Left cardiac atrium (tissue), 4 donors: ENCODE results near the gene MYO1E. TPM values are rescaled to one million over a fixed set of nuclear protein-coding genes. Genes with fewer than 3 reads are reported as not detected.

Experiments
- ATAC-seq, 2 donors: fragments of 200-7000 bp; cut with Tn5 transposase; one replicate each; pipeline ENCODE4 v1.9.1; 2020; ENCODE audit warnings: mild to moderate bottlenecking in 2 of 2, moderate library complexity in 2 of 2
- DNase-seq: peaks from one replicate; pipeline ENCODE4 v3.0.0-alpha.2; 2020
- intact Hi-C, 2 donors: fragments of 100-400 bp; cut with DNase I; formaldehyde crosslinking; loops; one replicate each; pipeline versions ENCODE4 v1.14.1 to v1.15.1; 2022 to 2023
- total RNA-seq, 2 donors: library from RNA; stranded (reverse); fragmentation: NEBNext Ultra II Directional; extraction: Animal tissue kit (Norgen Biotek cat#: 25700); gene quantifications; one replicate each; pipeline ENCODE4 v1.2.1, GENCODE V29; 2021
- donor health status: DM: no; HTN: yes; CAD: no.
- donor health status: DM: no; HTN: yes; CAD: no; lungs with severe emphysema.
- donor health status: DM: yes; HTN: yes; CAD: no.
- donor health status: Dilated cardiomyopathy.

MYO1E gene
- total RNA-seq, 2 donors from 2014 or later = 32.1 to 49.5 TPM

- no peak for ATAC-seq
- intact Hi-C loops = no loop called here
- no peak for DNase-seq
These were observed 40.7 kb downstream of the MYO1E start for GRCh38 chr15:59332009-59332408.

GRCh38 chr15:59330649-59331048 lies 42.0 kb downstream of the MYO1E start:
- DNase-seq = no peak
- ATAC-seq = no peak
- intact Hi-C loops = no loop called here

- ATAC-seq (peak; percentile 44 to 68), DNase-seq (no peak)
These were observed 42.9 kb downstream of the MYO1E start for GRCh38 chr15:59329570-59330350.

GRCh38 chr15:59329091-59329490 lies 43.6 kb downstream of the MYO1E start:
- no peak for DNase-seq
- intact Hi-C loops = no loop called here
- ATAC-seq = no peak

More at GRCh38 chr15:59329570-59330350, 42.9 kb downstream of the MYO1E start:
- intact Hi-C loops = no loop called here

DNA sequence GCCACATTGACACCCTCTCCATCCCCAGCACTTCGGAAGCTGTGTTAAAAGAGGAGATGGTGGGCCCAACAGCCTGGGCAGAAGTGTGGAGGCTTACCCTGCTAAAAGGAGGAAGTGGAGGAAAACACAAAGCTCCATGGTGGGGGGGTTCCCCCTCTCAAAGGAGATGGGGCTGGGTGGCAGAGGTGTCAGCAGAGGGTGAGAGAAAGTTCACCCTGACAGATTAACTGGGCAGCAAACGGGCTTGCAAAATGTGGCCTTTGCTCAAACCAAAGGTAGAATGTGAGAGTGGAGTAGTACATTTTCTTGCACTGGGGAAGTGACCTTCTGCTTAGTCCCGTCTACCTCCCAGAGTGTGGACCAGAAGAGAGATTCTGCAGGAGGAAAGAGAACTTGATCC lies 44.7 kb downstream of the MYO1E start:
- intact Hi-C loops = no loop called here
- ATAC-seq (no peak), DNase-seq (no peak)

DNA sequence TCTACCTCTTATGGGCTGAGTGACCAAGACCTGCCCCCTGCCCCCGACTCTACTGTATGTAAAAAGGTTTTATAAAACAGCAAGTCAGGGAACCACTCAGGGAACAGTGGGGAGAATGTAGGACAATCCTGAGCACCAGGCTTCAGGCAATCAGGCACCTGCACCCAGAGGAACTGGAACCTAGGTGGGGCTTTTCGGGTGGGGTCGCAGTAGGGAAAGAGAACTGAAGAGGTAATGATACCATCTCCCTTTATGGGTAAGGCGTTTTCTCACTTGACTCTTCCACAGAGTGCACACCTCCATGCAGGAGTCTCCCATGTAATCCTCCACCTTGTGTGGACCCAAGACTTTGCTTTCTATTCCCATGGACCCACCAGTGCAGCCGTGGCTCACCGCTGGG lies 45.8 kb downstream of the MYO1E start:
- ATAC-seq (no peak), DNase-seq (no peak)
- intact Hi-C loops = no loop called here

DNA sequence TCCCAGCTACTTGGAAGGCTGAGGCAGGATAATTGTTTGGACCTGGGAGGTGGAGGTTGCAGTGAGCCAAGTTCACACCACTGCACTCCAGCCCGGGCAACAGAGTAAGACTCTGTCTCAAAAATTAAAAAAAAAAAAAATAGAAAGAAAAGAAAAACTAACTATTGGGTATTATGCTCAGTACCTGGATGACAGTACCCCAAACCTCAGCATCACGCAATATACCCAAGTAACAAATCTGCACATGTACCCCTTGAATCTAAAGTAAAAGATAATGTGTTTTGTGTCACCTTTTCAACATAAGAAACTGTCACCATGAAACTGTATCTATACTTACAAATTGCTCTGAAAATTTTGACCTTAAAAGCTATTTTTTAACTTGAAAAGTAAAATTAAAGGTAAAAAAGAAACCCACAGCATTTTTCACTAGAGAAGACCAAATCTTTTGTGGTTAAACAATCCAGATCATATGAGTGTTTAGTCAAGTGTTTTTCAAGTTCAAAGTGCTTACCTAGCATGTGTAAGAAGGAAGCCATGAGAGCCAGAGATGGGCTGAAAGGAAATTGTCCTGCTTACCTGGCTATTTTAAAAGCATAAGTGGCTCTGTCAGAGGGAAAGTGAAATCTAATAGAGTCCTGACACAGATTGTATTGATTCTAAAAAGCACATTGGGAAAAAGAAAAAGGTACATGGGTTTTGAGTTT lies 50.5 kb downstream of the MYO1E start:
- intact Hi-C loops = no loop called here
- DNase-seq (no peak), ATAC-seq (no peak)

DNA sequence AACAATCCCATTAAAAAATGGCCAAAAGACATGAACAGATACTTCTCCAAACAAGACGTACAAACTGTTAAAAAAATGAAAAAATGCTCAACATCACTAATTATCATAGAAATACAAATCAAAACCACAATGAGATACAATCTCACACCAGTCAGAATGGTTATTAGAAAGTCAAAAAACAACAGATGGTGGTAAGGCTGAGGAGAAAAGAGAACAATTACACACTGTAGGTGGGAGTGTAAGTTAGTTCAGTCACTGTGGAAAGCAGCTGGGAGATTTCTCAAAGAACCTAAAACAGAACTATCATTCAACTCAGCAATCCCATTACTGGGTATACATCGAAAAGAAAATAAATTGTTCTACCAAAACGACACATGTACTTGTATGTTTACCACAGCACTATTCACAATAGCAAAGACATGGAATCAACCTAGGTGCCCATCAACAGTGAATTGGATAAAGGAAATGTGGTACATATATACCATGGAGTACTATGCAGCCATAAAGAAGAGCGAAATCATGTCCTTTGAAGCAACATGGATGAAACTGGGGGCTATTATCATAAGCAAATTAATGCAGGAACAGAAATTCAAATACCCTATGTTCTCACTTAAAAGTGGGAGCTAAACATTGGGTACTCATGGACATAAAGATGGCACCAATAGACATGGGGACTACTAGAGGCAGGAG lies 51.5 kb downstream of the MYO1E start:
- ATAC-seq (no peak), DNase-seq (no peak)
- intact Hi-C loops = no loop called here

DNA sequence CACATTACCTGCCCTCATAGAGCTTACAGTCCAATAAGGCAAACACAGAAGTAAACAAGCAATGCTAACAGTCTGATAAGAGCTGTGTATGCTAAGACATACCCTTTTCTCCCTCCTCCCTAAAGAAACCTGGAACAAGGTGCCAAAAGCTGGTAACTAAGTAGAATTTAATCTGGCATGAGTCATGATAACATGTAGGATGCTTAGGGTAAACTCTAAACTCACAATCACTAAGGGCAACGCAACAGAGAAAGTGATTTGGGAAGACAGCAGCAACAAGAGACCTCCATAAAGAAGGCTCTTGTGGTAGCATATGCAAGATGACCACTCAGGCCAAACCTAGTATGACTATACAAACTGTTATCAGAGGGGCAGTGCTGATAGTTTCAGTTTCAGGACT lies 55.5 kb downstream of the MYO1E start:
- DNase-seq (no peak), ATAC-seq (no peak)
- intact Hi-C loops = no loop called here

DNA sequence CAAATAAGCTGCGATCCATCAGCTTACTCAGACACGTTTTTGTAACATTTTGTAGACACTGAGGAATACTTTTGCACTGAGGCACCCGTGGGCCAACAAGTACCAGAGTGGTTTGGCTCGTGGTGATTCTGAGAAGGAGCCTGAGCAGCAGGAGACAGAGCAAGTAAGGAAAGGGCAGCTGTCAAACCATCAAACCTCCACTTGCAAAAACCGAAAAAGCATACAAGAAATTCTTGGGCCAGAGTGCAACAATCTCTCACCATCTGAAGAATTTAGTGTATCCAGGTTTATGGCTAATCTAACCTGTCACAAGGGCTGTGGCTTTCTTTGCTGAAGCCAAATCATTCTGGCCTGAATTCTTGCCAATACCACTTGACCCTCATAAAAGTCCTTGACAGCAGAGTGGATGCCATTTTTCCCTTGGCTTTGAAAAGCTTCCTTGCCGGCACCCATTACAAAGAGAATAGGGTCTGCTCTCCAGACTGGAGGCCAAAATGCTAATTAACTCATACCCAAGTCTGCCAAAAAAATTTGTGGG lies 56.7 kb downstream of the MYO1E start:
- DNase-seq = no peak
- ATAC-seq = peak; percentile 30 to 46
- intact Hi-C loops = no loop called here

DNA sequence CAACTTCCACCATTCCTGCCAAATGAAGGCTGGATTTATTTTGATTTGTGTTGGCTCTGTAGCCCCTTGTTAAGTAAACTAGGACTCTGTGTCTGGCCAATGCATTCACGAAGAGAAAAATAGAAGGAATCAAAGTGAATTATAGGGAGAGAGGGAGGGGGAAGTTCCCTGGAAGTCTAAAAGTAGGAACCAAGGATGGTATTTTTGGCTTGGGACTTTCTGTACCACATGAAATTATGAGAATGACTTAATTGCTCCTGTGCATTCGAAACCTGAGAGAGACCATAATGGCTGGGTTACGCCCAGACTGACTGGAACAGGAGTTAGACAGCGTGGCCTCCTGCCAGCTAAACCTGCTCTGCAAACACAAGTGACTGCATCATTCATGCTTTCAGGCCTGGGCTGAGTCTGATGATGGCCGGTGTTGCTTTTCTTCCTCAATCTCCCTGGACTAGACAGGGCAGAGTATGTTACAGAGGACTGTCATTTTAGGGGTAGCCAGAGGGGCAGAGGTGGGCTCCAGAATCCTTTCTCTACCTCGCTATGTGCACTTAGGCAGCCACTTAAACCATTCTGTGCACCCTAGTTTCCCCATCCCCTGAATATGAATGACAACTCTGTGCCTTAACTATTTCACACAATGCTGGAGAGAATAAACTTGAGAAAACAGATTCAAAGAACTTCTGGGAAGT lies 58.9 kb downstream of the MYO1E start:
- intact Hi-C loops = no loop called here
- DNase-seq (peak; percentile 66), ATAC-seq (peak; percentile 29 to 67)

- intact Hi-C loops = no loop called here
- no peak for DNase-seq
- ATAC-seq = no peak
These were observed 60.5 kb downstream of the MYO1E start for GRCh38 chr15:59312205-59312604.

DNA sequence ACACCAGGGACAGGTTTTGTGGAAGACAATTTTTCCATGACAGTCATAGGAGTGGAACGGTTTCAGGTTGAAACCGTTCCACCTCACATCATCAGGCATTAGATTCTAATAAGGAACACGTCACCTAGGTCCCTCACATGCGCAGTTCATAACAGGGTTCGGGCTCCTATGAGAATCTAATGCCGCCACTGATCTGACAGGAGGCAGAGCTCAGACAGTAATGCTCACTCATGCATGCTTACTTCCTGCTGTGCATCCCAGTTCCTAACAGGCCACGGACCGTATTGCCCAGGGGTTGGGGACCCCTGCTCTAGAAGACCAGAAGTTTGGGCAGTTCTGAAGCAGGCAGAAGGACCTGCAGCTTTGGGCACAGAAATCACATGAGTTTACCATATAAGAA lies 61.5 kb downstream of the MYO1E start:
- ATAC-seq = no peak
- DNase-seq = no peak
- intact Hi-C loops = no loop called here

- no peak for ATAC-seq
- intact Hi-C loops = no loop called here
- DNase-seq = no peak
These were observed 63.3 kb downstream of the MYO1E start for GRCh38 chr15:59309405-59309804.

DNA sequence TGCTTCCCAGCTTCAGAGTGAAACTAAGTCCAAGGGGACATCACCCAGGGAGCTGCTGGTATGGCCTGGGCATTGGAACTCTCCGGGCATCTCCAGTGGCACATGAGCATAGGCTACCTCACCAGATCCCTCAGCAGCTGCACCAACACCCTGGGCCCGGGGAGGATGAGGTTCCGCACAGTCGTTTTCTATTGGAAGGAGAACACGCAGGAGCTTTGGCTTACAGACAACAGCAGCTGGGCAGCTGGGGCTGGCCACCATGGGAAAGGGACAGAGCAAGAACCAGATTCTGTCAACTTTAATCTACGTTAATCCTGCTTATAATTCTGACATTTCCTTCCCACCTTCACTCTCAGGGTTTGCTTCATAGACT lies 65.5 kb downstream of the MYO1E start:
- ATAC-seq = no peak
- DNase-seq = no peak
- intact Hi-C loops = no loop called here

GRCh38 chr15:59306520-59307164 lies 66.0 kb downstream of the MYO1E start:
- ATAC-seq (no peak), DNase-seq (no peak)
- intact Hi-C loops = no loop called here

GRCh38 chr15:59304807-59305206 lies 67.9 kb downstream of the MYO1E start:
- intact Hi-C loops = no loop called here
- no peak for DNase-seq
- ATAC-seq = no peak

GRCh38 chr15:59304034-59304795 lies 68.5 kb downstream of the MYO1E start:
- DNase-seq (no peak), ATAC-seq (no peak)
- intact Hi-C loops = no loop called here
